Thyroid gland (tissue), 4 donors: ENCODE measurements around the gene WNK2. TPM values are rescaled to one million over a fixed set of nuclear protein-coding genes. Genes with fewer than 3 reads are reported as not detected.
A peak's percentile ranks its signal among the peaks of the same experiment; 100 is the strongest.

Experiments
- DNase-seq, 2 donors: peaks; one replicate each; pipeline ENCODE4 v3.0.0-alpha.2; 2019
- H3K27ac ChIP-seq, 3 donors: fragments of 200-600 bp; sonication (generic); 1 replicate in 2 of 3; 2 replicates in 1 of 3; pipeline ENCODE4 v1.5.1; 2016 to 2019; ENCODE audit warnings: mild to moderate bottlenecking in 1 of 3, moderate library complexity in 1 of 3
- H3K27me3 ChIP-seq: fragments of 200-600 bp; sonication (generic); one replicate; pipeline ENCODE4 v1.5.1; 2019
- H3K36me3 ChIP-seq, 2 donors: fragments of 200-600 bp; sonication (generic); one replicate each; pipeline ENCODE4 v1.5.1; 2016 to 2019
- H3K4me1 ChIP-seq, 2 donors: fragments of 200-600 bp; sonication (generic); one replicate each; pipeline ENCODE4 v1.5.1; 2017 to 2019
- H3K4me3 ChIP-seq, 3 donors: fragments of 200-600 bp; sonication (generic); replicated peaks in 1 of 3; 1 replicate in 2 of 3; 2 replicates in 1 of 3; pipeline ENCODE4 v1.5.1; 2016; ENCODE audit warnings: mild to moderate bottlenecking in 1 of 3
- H3K9me3 ChIP-seq: fragments of 200-600 bp; sonication (generic); one replicate; pipeline ENCODE4 v1.5.1; 2017
- CTCF ChIP-seq, 6 experiments: fragments of 200-600 bp in 3 of 6; fragments of 450-650 bp in 3 of 6; sonication (generic) in 3 of 6; IDR thresholded peaks; one replicate each; pipeline ENCODE4 v1.5.1; 2016 to 2019; ENCODE audit warnings: antibody characterized with exemption in 6 of 6, mild to moderate bottlenecking in 2 of 6, inconsistent platforms in 1 of 6, moderate library complexity in 1 of 6
- POLR2A ChIP-seq, 2 donors: fragments of 450-650 bp; IDR thresholded peaks; one replicate each; pipeline ENCODE4 v1.6.1; 2017; ENCODE audit warnings: antibody characterized with exemption in 2 of 2, mild to moderate bottlenecking in 2 of 2, moderate library complexity in 1 of 2
- WGBS, 2 donors: methylation state at CpG; one replicate each; pipeline ENCODE4 v1.1.5; 2017; 5-methylcytosine and 5-hydroxymethylcytosine counted together
- intact Hi-C: fragments of 100-400 bp; cut with DNase I; formaldehyde crosslinking; loops from one replicate; pipeline ENCODE4 v1.15.1; 2023
- total RNA-seq, 4 donors: library from RNA; depleted of rRNA; stranded (reverse); fragments of >200 nt; gene quantifications; one replicate each; pipeline ENCODE4 v1.2.3, GENCODE V29; 2016

The WNK2 gene
- total RNA-seq, 4 donors from 2014 or later: 0.94 to 8.5 (median 8.1) TPM

GRCh38 chr9:93266521-93267001 lies 82.6 kb downstream of the WNK2 start:
- H3K27ac ChIP-seq: peak overlapping the region; percentile 41 to 83 (median 50)
- H3K9me3 ChIP-seq: no peaks in the 10 kb centered on the region
- intact Hi-C loops: no loop called here
- H3K4me1 ChIP-seq: peaks cover 23% of the 10 kb centered on the region in 2 donors
- H3K36me3 ChIP-seq: no peaks in the 10 kb centered on the region
- no peak overlapping the region for H3K4me3 ChIP-seq
- peak; percentile 65 to 70 for DNase-seq
- peak in 1 of 2 donors; percentile 22 for TF ChIP-seq POLR2A (IDR thresholded peaks at IDR 0.05)
- no peak for TF ChIP-seq CTCF (IDR thresholded peaks at IDR 0.05)
- 69 to 75% methylated on average over 5 to 6 of the region's 6 CpGs for WGBS, 2 donors
- H3K27me3 ChIP-seq: no peaks in the 10 kb centered on the region

GRCh38 chr9:93267091-93267541 lies 83.2 kb downstream of the WNK2 start:
- H3K27me3 ChIP-seq: no peaks in the 10 kb centered on the region
- no peaks in the 10 kb centered on the region for H3K9me3 ChIP-seq
- H3K4me1 ChIP-seq: peaks cover 23% of the 10 kb centered on the region in 2 donors
- peak overlapping the region in 2 of 3 donors; percentile 41 to 83 for H3K27ac ChIP-seq
- no peak overlapping the region for H3K4me3 ChIP-seq
- no peak for TF ChIP-seq POLR2A (IDR thresholded peaks at IDR 0.05)
- no peak for TF ChIP-seq CTCF (IDR thresholded peaks at IDR 0.05)
- H3K36me3 ChIP-seq: no peaks in the 10 kb centered on the region
- intact Hi-C loops: no loop called here
- no peak for DNase-seq
- WGBS, 2 donors: 95 to 96% methylated on average over 7 to 9 of the region's 10 CpGs

GRCh38 chr9:93267681-93268505 lies 84.0 kb downstream of the WNK2 start:
- H3K36me3 ChIP-seq: no peaks in the 10 kb centered on the region

GRCh38 chr9:93268551-93269314 lies 84.8 kb downstream of the WNK2 start:
- Histone ChIP-seq H3K4me3 (no peak overlapping the region), H3K4me1 (peaks cover 12 to 16% of the 10 kb centered on the region in 2 donors), H3K27me3 (no peaks in the 10 kb centered on the region), H3K9me3 (no peaks in the 10 kb centered on the region), H3K36me3 (no peaks in the 10 kb centered on the region), H3K27ac (no peak overlapping the region)
- intact Hi-C loops: no loop called here
- no peak for DNase-seq
- 85 to 86% methylated on average over 12 to 17 of the region's 17 CpGs for WGBS, 2 donors
- TF ChIP-seq CTCF (IDR thresholded peaks at IDR 0.05): no peak
- TF ChIP-seq POLR2A (IDR thresholded peaks at IDR 0.05): no peak

More at GRCh38 chr9:93267681-93268505, 84.0 kb downstream of the WNK2 start:
- Histone ChIP-seq H3K9me3 (no peaks in the 10 kb centered on the region), H3K27me3 (no peaks in the 10 kb centered on the region), H3K27ac (no peak overlapping the region), H3K4me1 (peaks cover 15 to 19% of the 10 kb centered on the region in 2 donors), H3K4me3 (no peak overlapping the region)
- no peak for DNase-seq
- intact Hi-C loops: no loop called here
- TF ChIP-seq CTCF (IDR thresholded peaks at IDR 0.05) (no peak), POLR2A (IDR thresholded peaks at IDR 0.05) (no peak)
- WGBS, 2 donors: 92 to 97% methylated on average over 19 to 22 of the region's 28 CpGs
